Esophagus muscularis mucosa (tissue), 4 donors: ENCODE data around the gene TM4SF1. TPM values are rescaled to one million over a fixed set of nuclear protein-coding genes. Genes with fewer than 3 reads are reported as not detected.
A peak's percentile ranks its signal among the peaks of the same experiment; 100 is the strongest.
"Not testable (repeated sequence)": the region's sequence is repeated elsewhere in the genome, so short reads cannot be mapped to it uniquely, and the experiment has no call there.

Experiments used
- DNase-seq: peaks from one replicate; pipeline ENCODE4 v3.0.0-alpha.2; 2017; ENCODE audit errors: extremely low spot score
- H3K27ac ChIP-seq, 4 donors: fragments of 200-600 bp; sonication (generic); replicated peaks in 1 of 4; 1 replicate in 3 of 4; 2 replicates in 1 of 4; pipeline ENCODE4 v1.5.1; 2016 to 2019; ENCODE audit warnings: mild to moderate bottlenecking in 1 of 4
- H3K27me3 ChIP-seq, 4 donors: fragments of 200-600 bp; sonication (generic); one replicate each; pipeline versions ENCODE4 v1.5.1 to v1.6.0; 2016 to 2019
- H3K36me3 ChIP-seq, 4 donors: fragments of 200-600 bp; sonication (generic); one replicate each; pipeline ENCODE4 v1.5.1; 2016 to 2019
- H3K4me1 ChIP-seq, 4 donors: fragments of 200-600 bp; sonication (generic); one replicate each; pipeline ENCODE4 v1.5.1; 2016 to 2019
- H3K4me3 ChIP-seq, 4 donors: fragments of 200-600 bp; sonication (generic); 1 replicate in 2 of 4; 2 replicates in 2 of 4; pipeline ENCODE4 v1.5.1; 2016 to 2019; ENCODE audit warnings: mild to moderate bottlenecking in 4 of 4, moderate library complexity in 1 of 4
- H3K9me3 ChIP-seq, 4 donors: fragments of 200-600 bp; sonication (generic); 1 replicate in 3 of 4; 2 replicates in 1 of 4; pipeline ENCODE4 v1.5.1; 2016 to 2019
- CTCF ChIP-seq, 3 experiments: fragments of 200-600 bp in 2 of 3; fragments of 450-650 bp in 1 of 3; sonication (generic) in 2 of 3; IDR thresholded peaks; one replicate each; pipeline ENCODE4 v1.5.1; 2017 to 2019; ENCODE audit warnings: antibody characterized with exemption in 3 of 3, mild to moderate bottlenecking in 2 of 3, moderate library complexity in 1 of 3
- EP300 ChIP-seq: sonication (generic); formaldehyde crosslinking; IDR thresholded peaks from one replicate; pipeline ENCODE4 v1.6.1; 2017; ENCODE audit warnings: antibody characterized with exemption
- POLR2A ChIP-seq: fragments of 450-650 bp; IDR thresholded peaks from one replicate; pipeline ENCODE4 v1.6.1; 2017; ENCODE audit warnings: antibody characterized with exemption, moderate library complexity, mild to moderate bottlenecking, low read depth
- POLR2AphosphoS5 ChIP-seq, 2 donors: sonication (generic); formaldehyde crosslinking; IDR thresholded peaks; one replicate each; pipeline ENCODE4 v1.6.1; 2017; ENCODE audit warnings: antibody characterized with exemption in 2 of 2
- WGBS: methylation state at CpG from one replicate; pipeline ENCODE4 v1.1.5; 2018; 5-methylcytosine and 5-hydroxymethylcytosine counted together
- intact Hi-C: fragments of 100-400 bp; cut with DNase I; formaldehyde crosslinking; loops from one replicate; pipeline ENCODE4 v1.15.1; 2023
- total RNA-seq, 4 donors: library from RNA; depleted of rRNA; stranded (reverse); fragments of >200 nt; gene quantifications; one replicate each; pipeline versions ENCODE4 v1.1.0 to v1.2.1, GENCODE V29; 2016

Gene TM4SF1
- total RNA-seq, 4 donors from 2014 or later, result 28.7 to 151 (median 77.7) TPM

GRCh38 chr3:149340310-149340933 lies 37.0 kb downstream of the TM4SF1 start:
- Histone ChIP-seq H3K9me3 (no peaks in the 10 kb centered on the region), H3K36me3 (no peaks in the 10 kb centered on the region), H3K27me3 (no peaks in the 10 kb centered on the region), H3K4me1 (peaks cover 17 to 25% (median 18%) of the 10 kb centered on the region in 4 donors), H3K27ac (peak overlapping the region; percentile 64 to 81 (median 77)), H3K4me3 (peak overlapping the region in 2 of 4 donors; percentile 12 to 18)
- TF ChIP-seq POLR2AphosphoS5 (IDR thresholded peaks at IDR 0.05), result no peak
- TF ChIP-seq POLR2A, result no peak
- no peak for TF ChIP-seq CTCF (IDR thresholded peaks at IDR 0.05)
- no peak for TF ChIP-seq EP300
- no peak for DNase-seq
- 9% methylated on average over 1 of the region's 1 CpG for WGBS
- intact Hi-C loops, result no loop called here

- intact Hi-C loops, result no loop called here
- no peaks in the 10 kb centered on the region for H3K9me3 ChIP-seq
- H3K36me3 ChIP-seq, result no peaks in the 10 kb centered on the region
- DNase-seq, result peak; percentile 95
- H3K4me1 ChIP-seq, result peaks cover 17 to 25% (median 18%) of the 10 kb centered on the region in 4 donors
- peak overlapping the region in 2 of 4 donors; percentile 12 to 18 for H3K4me3 ChIP-seq
- H3K27ac ChIP-seq, result peak overlapping the region; percentile 64 to 81 (median 77)
- peak; percentile 82 to 84 for TF ChIP-seq POLR2AphosphoS5 (IDR thresholded peaks at IDR 0.05)
- no peak for TF ChIP-seq EP300
- WGBS, result 14% methylated on average over 5 of the region's 5 CpGs
- H3K27me3 ChIP-seq, result no peaks in the 10 kb centered on the region
Observed at GRCh38 chr3:149339931-149340309, 37.5 kb downstream of the TM4SF1 start.

GRCh38 chr3:149337486-149337885 lies 40.0 kb downstream of the TM4SF1 start:
- peak overlapping the region in 2 of 4 donors; percentile 7 to 9 for H3K27ac ChIP-seq
- WGBS, result 83% methylated on average over 1 of the region's 1 CpG
- intact Hi-C loops, DNase-seq, H3K36me3 ChIP-seq, H3K4me3 ChIP-seq, H3K27me3 ChIP-seq, H3K9me3 ChIP-seq: not testable (repeated sequence)
- H3K4me1 ChIP-seq, result peaks cover 17 to 20% (median 18%) of the 10 kb centered on the region in 4 donors

DNA sequence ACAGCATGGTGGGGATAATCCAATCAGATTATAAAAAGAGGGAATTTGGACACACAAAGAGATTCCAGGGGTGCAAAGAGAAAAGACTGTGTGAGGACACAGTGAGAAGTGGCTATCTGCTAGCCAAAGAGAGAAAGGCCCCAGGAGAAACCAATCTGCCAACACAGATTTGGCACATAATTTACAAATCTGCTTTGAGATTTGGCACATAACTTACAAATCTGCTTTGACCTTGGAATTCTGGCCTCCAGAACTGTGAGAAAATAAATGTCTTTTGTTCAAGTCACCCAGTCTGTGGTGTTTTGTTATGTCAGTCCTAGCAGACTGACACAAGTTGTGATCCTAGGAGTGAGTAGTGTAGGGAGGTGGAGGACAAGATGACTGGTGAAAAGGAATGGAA lies 40.5 kb downstream of the TM4SF1 start:
- no peaks in the 10 kb centered on the region for H3K9me3 ChIP-seq
- no peaks in the 10 kb centered on the region for H3K27me3 ChIP-seq
- no peaks in the 10 kb centered on the region for H3K36me3 ChIP-seq
- TF ChIP-seq POLR2A (no peak), EP300 (no peak), POLR2AphosphoS5 (IDR thresholded peaks at IDR 0.05) (no peak), CTCF (IDR thresholded peaks at IDR 0.05) (no peak)
- intact Hi-C loops, result no loop called here
- no peak overlapping the region for H3K4me3 ChIP-seq
- no peak for DNase-seq
- H3K4me1 ChIP-seq, result peaks cover 17 to 20% (median 18%) of the 10 kb centered on the region in 4 donors
- H3K27ac ChIP-seq, result peak overlapping the region in 2 of 4 donors; percentile 7 to 9

DNA sequence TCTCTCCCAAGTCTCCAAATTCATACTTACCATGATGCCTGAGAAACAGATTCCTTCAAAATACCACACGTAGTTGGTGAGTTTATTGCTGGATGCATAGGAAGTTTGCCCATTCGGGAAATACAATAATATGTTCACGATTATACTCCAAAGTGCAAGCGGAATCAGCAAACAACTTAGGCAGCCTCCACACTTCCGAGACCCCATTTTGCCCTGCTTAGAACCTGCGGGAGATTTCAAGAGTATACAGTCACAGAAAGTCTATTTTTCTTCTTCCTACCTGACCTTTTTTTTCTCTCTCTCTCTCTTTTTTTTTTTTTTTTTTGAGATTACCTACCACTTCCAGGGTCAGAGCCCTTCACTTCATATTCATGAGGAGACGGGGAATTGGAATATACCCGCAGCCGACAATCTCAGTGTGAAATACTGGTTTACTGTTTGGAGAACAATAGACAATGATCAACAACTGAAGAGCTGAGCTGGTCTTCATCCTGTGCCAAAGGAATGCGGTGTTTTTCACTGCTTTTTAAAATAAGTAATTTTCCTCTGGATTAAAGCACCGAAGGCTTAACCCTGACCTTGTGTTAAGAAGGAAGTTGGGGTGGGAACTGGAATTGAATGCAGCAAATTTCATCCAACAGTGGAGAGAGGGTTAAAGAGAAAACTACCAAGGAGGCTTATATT lies 44.1 kb downstream of the TM4SF1 start, which contains the start of gene TM4SF18:
Gene TM4SF18 (minus strand): TSS at position 461 of the 684 bp plus-strand sequence. CDS start 254 bp downstream, at position 207.
- H3K4me1 ChIP-seq, result no peaks in the 10 kb centered on the region
- DNase-seq, result no peak
- peak within 1 kb of the TSS; percentile 2 to 20 (median 12) for H3K4me3 ChIP-seq
- no peaks in the 10 kb centered on the region for H3K27me3 ChIP-seq
- 69% methylated on average over 11 of the region's 11 CpGs for WGBS
- no peaks in the 10 kb centered on the region for H3K9me3 ChIP-seq
- intact Hi-C loops, result no loop called here
- TF ChIP-seq POLR2A, result no peak
- no peak for TF ChIP-seq POLR2AphosphoS5 (IDR thresholded peaks at IDR 0.05)
- H3K27ac ChIP-seq, result peak within 1 kb of the TSS; percentile 31 to 55 (median 44)
- no peaks in the 10 kb centered on the region for H3K36me3 ChIP-seq

DNA sequence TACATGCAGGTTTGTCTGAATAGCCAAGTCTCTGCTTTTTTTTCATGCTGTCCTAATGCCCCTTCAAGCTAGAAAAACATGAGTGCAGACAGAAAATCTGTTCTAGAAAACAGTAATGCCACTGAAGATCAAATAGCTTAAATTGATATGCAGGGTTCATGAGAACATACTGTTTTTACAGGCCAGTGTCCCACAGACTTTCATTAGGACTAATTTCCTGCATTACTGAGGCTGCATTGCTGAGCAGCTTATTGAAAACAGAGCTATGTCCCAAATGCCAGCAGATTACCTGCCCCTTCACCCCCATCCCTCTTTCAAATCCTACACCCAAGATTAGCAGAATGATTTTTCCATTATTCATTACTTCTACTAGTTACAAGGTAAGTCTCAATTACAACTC lies 44.7 kb downstream of the TM4SF1 start:
- Histone ChIP-seq H3K4me1 (no peaks in the 10 kb centered on the region), H3K27me3 (no peaks in the 10 kb centered on the region), H3K4me3 (peak overlapping the region; percentile 2 to 20 (median 12)), H3K27ac (peak overlapping the region; percentile 18 to 55 (median 44)), H3K9me3 (no peaks in the 10 kb centered on the region), H3K36me3 (no peaks in the 10 kb centered on the region)
- TF ChIP-seq POLR2AphosphoS5 (IDR thresholded peaks at IDR 0.05), result no peak
- TF ChIP-seq CTCF (IDR thresholded peaks at IDR 0.05), result no peak
- no peak for TF ChIP-seq EP300
- no peak for TF ChIP-seq POLR2A
- intact Hi-C loops, result no loop called here
- no peak for DNase-seq
